GM12878 (cell line): ENCODE data around the gene WWTR1. TPM values are rescaled to one million over a fixed set of nuclear protein-coding genes. Genes with fewer than 3 reads are reported as not detected.

Experiments
- ATAC-seq: fragments of 200-7000 bp; cut with Tn5 transposase; 3 replicates; pipeline ENCODE4 v1.9.1; 2020; ENCODE audit warnings: mild to moderate bottlenecking, moderate library complexity
- BruUV-seq: library from RNA; stranded (reverse); fragments of 400-500 nt; replicated peaks from 2 replicates; lab custom pipeline; 2021; lab: Mats Ljungman, UMichigan
- CTCF ChIA-PET: fragments of 300-600 bp; sonication (Branson Sonifier 250); formaldehyde crosslinking; extraction: SDS; loops from one replicate; lab custom pipeline; 2021; ENCODE audit warnings: inconsistent platforms; lab: Yijun Ruan, JAX
- POLR2A ChIA-PET: fragments of 350-600 bp; formaldehyde crosslinking; extraction: SDS; loops from one replicate; lab custom pipeline; 2021; ENCODE audit warnings: inconsistent platforms; lab: Charles Lee
- RAD21 ChIA-PET: fragments of 300-600 bp; sonication (Branson Sonifier 250); formaldehyde crosslinking; loops from one replicate; lab custom pipeline; 2023; ENCODE audit warnings: antibody characterized with exemption; ENCODE audit not compliant: unreplicated experiment; lab: Charles Lee
- SMC1A ChIA-PET: fragments of 300-600 bp; sonication (Branson Sonifier 250); formaldehyde crosslinking; loops from one replicate; lab custom pipeline; 2023; ENCODE audit not compliant: unreplicated experiment, uncharacterized antibody; lab: Charles Lee
- DNase-seq: peaks from one replicate; pipeline ENCODE4 v3.0.0-alpha.2; 2011; ENCODE audit warnings: low read depth, low spot score
- FAIRE-seq: peaks from 3 replicates; lab custom pipeline; 2011; peaks lifted over from hg19 to GRCh38; lab: Jason Lieb, UNC
- H2AFZ ChIP-seq: 2 replicates; pipeline ENCODE4 v1.6.0; 2011; ENCODE audit warnings: low read depth, low read length, control low read depth; ENCODE audit not compliant: control insufficient read depth
- H3K27ac ChIP-seq: 2 replicates; pipeline ENCODE4 v1.5.1; 2011; ENCODE audit warnings: control low read depth; ENCODE audit not compliant: control insufficient read depth, insufficient read depth
- H3K27me3 ChIP-seq, 2 experiments: replicated peaks in 1 of 2; 2 replicates each; pipeline versions ENCODE4 v1.6.0 to v1.6.1; 2011; ENCODE audit warnings: low read length in 1 of 2; ENCODE audit not compliant: control insufficient read depth in 2 of 2, insufficient read depth in 2 of 2
- H3K36me3 ChIP-seq, 2 experiments: 2 replicates each; pipeline ENCODE4 v1.5.1; 2011; ENCODE audit warnings: low read length in 1 of 2; ENCODE audit not compliant: control insufficient read depth in 2 of 2, insufficient read depth in 2 of 2
- H3K4me1 ChIP-seq: 2 replicates; pipeline ENCODE4 v1.6.1; 2011; ENCODE audit warnings: mild to moderate bottlenecking, low read length, moderate library complexity, mixed read lengths; ENCODE audit not compliant: control insufficient read depth, insufficient read depth
- H3K4me2 ChIP-seq: 2 replicates; pipeline ENCODE4 v1.6.0; 2011; ENCODE audit warnings: control low read depth; ENCODE audit not compliant: control insufficient read depth, insufficient read depth
- H3K4me3 ChIP-seq: fragments of 200-600 bp; sonication (generic); 2 replicates; pipeline ENCODE4 v1.5.1; 2016
- H3K79me2 ChIP-seq: 2 replicates; pipeline ENCODE4 v1.6.0; 2011; ENCODE audit warnings: low read length; ENCODE audit not compliant: control insufficient read depth, insufficient read depth
- H3K9ac ChIP-seq: 2 replicates; pipeline ENCODE4 v1.8.0; 2011; ENCODE audit warnings: low read length, control low read depth, mixed read lengths; ENCODE audit not compliant: control insufficient read depth, insufficient read depth
- H3K9me3 ChIP-seq: replicated peaks from 3 replicates; pipeline ENCODE4 v1.5.1; 2011; ENCODE audit warnings: mild to moderate bottlenecking, low read length; ENCODE audit not compliant: control insufficient read depth, insufficient read depth
- H4K20me1 ChIP-seq: 2 replicates; pipeline ENCODE4 v1.6.0; 2011; ENCODE audit not compliant: control insufficient read depth, insufficient read depth
- ATF7 ChIP-seq: fragments of 450-650 bp; IDR thresholded peaks from 2 replicates; pipeline ENCODE4 v1.6.1; 2016; ENCODE audit warnings: low read depth, mild to moderate bottlenecking
- BACH1 ChIP-seq: fragments of 450-650 bp; IDR thresholded peaks from 2 replicates; pipeline ENCODE4 v1.6.1; 2017; ENCODE audit warnings: mild to moderate bottlenecking, borderline replicate concordance
- CBFB ChIP-seq: IDR thresholded peaks from 2 replicates; pipeline ENCODE4 v1.6.1; 2016; ENCODE audit warnings: antibody characterized with exemption, low read depth
- ESRRA ChIP-seq: IDR thresholded peaks from 2 replicates; pipeline ENCODE4 v1.6.1; 2012; ENCODE audit warnings: mild to moderate bottlenecking, low read length, improper control_type of control experiment
- ETV6 ChIP-seq, 2 experiments: fragments of 450-650 bp in 1 of 2; IDR thresholded peaks in 1 of 2; conservative IDR thresholded peaks in 1 of 2; 2 replicates each; pipeline ENCODE4 v1.6.1; 2014; ENCODE audit warnings: antibody characterized with exemption in 1 of 2, borderline replicate concordance in 1 of 2, low read depth in 1 of 2, mild to moderate bottlenecking in 1 of 2, moderate library complexity in 1 of 2
- HCFC1 ChIP-seq: fragments of 150-350 bp; IDR thresholded peaks from 2 replicates; pipeline ENCODE4 v1.6.1; 2014; ENCODE audit warnings: low read length
- JUNB ChIP-seq: IDR thresholded peaks from 2 replicates; pipeline ENCODE4 v1.6.1; 2016; ENCODE audit warnings: antibody characterized with exemption, mild to moderate bottlenecking
- KAT2A ChIP-seq: conservative IDR thresholded peaks from 2 replicates; pipeline ENCODE4 v1.6.1; 2011; ENCODE audit warnings: low read depth, low read length; ENCODE audit not compliant: control insufficient read depth
- NR2F1 ChIP-seq: fragments of 450-650 bp; conservative IDR thresholded peaks from 2 replicates; pipeline ENCODE4 v1.6.1; 2017; ENCODE audit warnings: mild to moderate bottlenecking
- RBBP5 ChIP-seq: fragments of 200-600 bp; sonication (generic); conservative IDR thresholded peaks from 2 replicates; pipeline ENCODE4 v1.6.1; 2016
- RCOR1 ChIP-seq: conservative IDR thresholded peaks from 2 replicates; pipeline ENCODE4 v1.6.1; 2012; ENCODE audit warnings: low read depth, low read length, improper control_type of control experiment
- SREBF2 ChIP-seq: IDR thresholded peaks from 2 replicates; pipeline ENCODE4 v1.6.1; 2012; ENCODE audit warnings: mild to moderate bottlenecking, low read length
- ZNF384 ChIP-seq: IDR thresholded peaks from 2 replicates; pipeline ENCODE4 v1.6.1; 2012; ENCODE audit warnings: low read depth, mild to moderate bottlenecking, low read length, improper control_type of control experiment, borderline replicate concordance
- ZNF622 ChIP-seq: fragments of 450-650 bp; IDR thresholded peaks from 2 replicates; pipeline ENCODE4 v1.6.1; 2017; ENCODE audit warnings: mild to moderate bottlenecking, inconsistent platforms
- WGBS: methylation state at CpG from one replicate; pipeline ENCODE4 v1.1.6; 2016; ENCODE audit warnings: low lambda C conversion rate; ENCODE audit not compliant: insufficient replicate concordance, insufficient coverage; ENCODE audit errors: missing lambda C conversion rate; 5-methylcytosine and 5-hydroxymethylcytosine counted together
- in situ Hi-C: fragments of 300-500 bp; cut with MboI; formaldehyde crosslinking; loops from 9 replicates; pipeline ENCODE4 v1.14.3; 2018; ENCODE audit warnings: mixed read lengths
- intact Hi-C: fragments of 100-400 bp; cut with micrococcal nuclease; formaldehyde crosslinking; loops from one replicate; pipeline ENCODE4 v1.14.2; 2022; ENCODE audit not compliant: unreplicated experiment
- polyA plus RNA-seq, 11 experiments: library from polyadenylated mRNA; depleted of rRNA in 4 of 11; unstranded in 6 of 11; stranded (reverse) in 5 of 11; fragments of >200 nt; fragmentation: Nextera tagmentation in 4 of 11; fragmentation: Illumina TruSeq in 1 of 11; extraction: Ambion mirVana in 4 of 11; extraction: Trizol in 1 of 11; gene quantifications; 1 replicate in 1 of 11; 2 replicates in 10 of 11; pipeline versions ENCODE4 v1.2.1 to v1.2.3, GENCODE V29; 2011 to 2016; ENCODE audit warnings: inconsistent platforms in 2 of 11, missing spikeins in 2 of 11, low read depth in 1 of 11
- total RNA-seq, 4 experiments: library from RNA; depleted of rRNA in 3 of 4; stranded (reverse); fragments of >200 nt in 3 of 4; fragmentation: Illumina TruSeq in 1 of 4; extraction: Trizol in 1 of 4; gene quantifications; 2 replicates each; pipeline versions ENCODE4 v1.2.1 to v1.2.3, GENCODE V29; 2013 to 2021
- TF ChIP-seq, protein P1 (sequence below): IDR thresholded peaks from 2 replicates; pipeline ENCODE4 v1.6.1; 2011; ENCODE audit warnings: low read depth, mild to moderate bottlenecking, low read length, moderate library complexity, borderline replicate concordance; ENCODE audit errors: extremely low read depth
- TF ChIP-seq, protein P2 (sequence below): fragments of 450-650 bp; IDR thresholded peaks from 2 replicates; pipeline ENCODE4 v1.6.1; 2017; ENCODE audit warnings: low read depth, mild to moderate bottlenecking, moderate library complexity

Gene WWTR1
- total and polyA plus RNA-seq, 10 of the 15 experiments (the other 5 are each of a cell fraction or from before 2014, with no cell fraction given) = 2.5 to 18.5 (median 5.8) TPM

DNA sequence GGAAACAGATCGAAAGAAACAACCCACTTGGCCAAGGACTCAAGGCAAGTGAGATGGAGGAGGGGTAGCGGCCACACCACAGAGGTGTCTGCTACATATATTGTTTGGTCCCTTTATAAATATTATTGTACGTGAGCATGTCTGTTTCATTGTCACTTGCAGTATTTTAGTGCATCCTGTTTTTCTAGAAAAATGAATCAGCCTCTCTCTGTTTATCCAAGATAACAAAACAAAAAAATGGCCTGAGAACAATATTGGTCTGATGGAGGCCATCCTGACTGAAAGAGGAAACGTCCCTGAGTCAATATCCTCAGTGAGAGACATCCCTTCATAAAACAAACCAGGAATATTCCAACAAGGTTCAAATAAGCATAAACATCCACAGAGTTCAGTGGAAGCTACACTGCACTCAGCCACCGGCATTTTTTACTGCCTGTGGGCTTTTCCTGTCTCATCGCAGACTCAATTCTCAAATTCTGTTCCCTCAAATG lies 42.0 kb downstream of the WWTR1 start:
- SMC1A ChIA-PET = interaction anchor here (0.6 to 8.0 kb wide), 8 partner anchors 16 to 96 kb away, joined by 3 to 85 read pairs (median 4); partner anchors contain the start of gene WWTR1
- H3K4me2 ChIP-seq = no peak overlapping the region
- H3K4me1 ChIP-seq = peaks cover 7% of the 10 kb centered on the region
- no peak overlapping the region for H3K27ac ChIP-seq
- intact Hi-C loops = no loop called here
- RAD21 ChIA-PET = interaction anchor here (2.5 kb wide), 1 partner anchor 35 kb away, joined by 8 read pairs; no protein-coding TSS in a partner anchor
- H3K9ac ChIP-seq = no peak overlapping the region
- in situ Hi-C loops = no loop called here
- no TSS peak for BruUV-seq
- no peak overlapping the region for H3K4me3 ChIP-seq
- no peak for TF ChIP-seq ETV6 (conservative IDR thresholded peaks at IDR 0.05 in 1 of 2, IDR thresholded peaks at IDR 0.05 in 1 of 2; ENCODE audit: borderline replicate concordance in 1 of 2, low read depth in 1 of 2)
- TF ChIP-seq ESRRA = no peak
- no peak for TF ChIP-seq BACH1
- TF ChIP-seq SREBF2 = no peak
- no peak for TF ChIP-seq RBBP5
- no peak for TF ChIP-seq RCOR1
- no peak for TF ChIP-seq HCFC1
- no peak for TF ChIP-seq ZNF384
- TF ChIP-seq ATF7 = no peak
- no peak for TF ChIP-seq KAT2A
- TF ChIP-seq, protein P1, sequence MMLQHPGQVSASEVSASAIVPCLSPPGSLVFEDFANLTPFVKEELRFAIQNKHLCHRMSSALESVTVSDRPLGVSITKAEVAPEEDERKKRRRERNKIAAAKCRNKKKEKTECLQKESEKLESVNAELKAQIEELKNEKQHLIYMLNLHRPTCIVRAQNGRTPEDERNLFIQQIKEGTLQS = no peak
- no peak for TF ChIP-seq NR2F1
- TF ChIP-seq, protein P2, sequence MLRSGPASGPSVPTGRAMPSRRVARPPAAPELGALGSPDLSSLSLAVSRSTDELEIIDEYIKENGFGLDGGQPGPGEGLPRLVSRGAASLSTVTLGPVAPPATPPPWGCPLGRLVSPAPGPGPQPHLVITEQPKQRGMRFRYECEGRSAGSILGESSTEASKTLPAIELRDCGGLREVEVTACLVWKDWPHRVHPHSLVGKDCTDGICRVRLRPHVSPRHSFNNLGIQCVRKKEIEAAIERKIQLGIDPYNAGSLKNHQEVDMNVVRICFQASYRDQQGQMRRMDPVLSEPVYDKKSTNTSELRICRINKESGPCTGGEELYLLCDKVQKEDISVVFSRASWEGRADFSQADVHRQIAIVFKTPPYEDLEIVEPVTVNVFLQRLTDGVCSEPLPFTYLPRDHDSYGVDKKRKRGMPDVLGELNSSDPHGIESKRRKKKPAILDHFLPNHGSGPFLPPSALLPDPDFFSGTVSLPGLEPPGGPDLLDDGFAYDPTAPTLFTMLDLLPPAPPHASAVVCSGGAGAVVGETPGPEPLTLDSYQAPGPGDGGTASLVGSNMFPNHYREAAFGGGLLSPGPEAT = no peak
- TF ChIP-seq JUNB = no peak
- no peak for TF ChIP-seq ZNF622
- TF ChIP-seq CBFB = no peak
- no peaks in the 10 kb centered on the region for H3K36me3 ChIP-seq
- H3K79me2 ChIP-seq = peaks cover 2% of the 10 kb centered on the region; the same call in 1 of the 2 replicates
- ATAC-seq (no peak), DNase-seq (no peak), FAIRE-seq (no peak)
- CTCF ChIA-PET = no interaction called here
- POLR2A ChIA-PET = interaction anchor here (0.9 kb wide), 1 partner anchor 13 kb away, joined by 4 read pairs; no protein-coding TSS in a partner anchor
- no peak overlapping the region for H2AFZ ChIP-seq
- no peaks in the 10 kb centered on the region for H4K20me1 ChIP-seq
- no peaks in the 10 kb centered on the region for H3K9me3 ChIP-seq
- H3K27me3 ChIP-seq = no peaks in the 10 kb centered on the region
- WGBS = 73% methylated on average over 6 of the region's 6 CpGs
